ENCODE results near the gene RAB6C.
"Not testable (repeated sequence)": the region's sequence is repeated elsewhere in the genome, so short reads cannot be mapped to it uniquely, and the experiment has no call there.

Gene RAB6C

DNA sequence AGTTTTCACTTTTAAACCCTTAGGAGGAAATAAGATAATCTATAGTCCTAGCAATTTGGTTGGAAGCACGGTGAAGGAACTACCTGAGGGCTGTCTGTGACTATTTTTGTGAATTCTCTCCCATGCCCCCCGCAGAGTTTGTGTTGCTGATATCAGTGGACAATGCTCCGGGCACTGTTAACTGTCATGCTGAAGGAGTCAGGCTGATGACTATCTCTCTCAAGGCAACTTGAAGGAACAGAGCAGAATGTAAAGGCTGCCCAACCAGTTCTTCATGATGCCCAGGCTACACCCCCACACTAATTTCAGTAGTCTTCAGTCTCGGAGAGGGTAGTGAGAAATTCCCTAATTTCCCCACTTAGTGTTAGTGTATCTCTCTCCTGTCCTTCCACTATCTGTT is 21.6 kb upstream of the RAB6C start (continued):
- TF ChIP-seq CREB5 (CRISPR knock-in tag; IDR thresholded peaks at IDR 0.05; ENCODE audit: low read depth): no peak
- TF ChIP-seq ARNTL (CRISPR knock-in tag; IDR thresholded peaks at IDR 0.05; ENCODE audit: borderline replicate concordance, low read depth): no peak
- TF ChIP-seq GLIS3 (CRISPR knock-in tag; IDR thresholded peaks at IDR 0.05): no peak
- TF ChIP-seq OSR1 (CRISPR knock-in tag; IDR thresholded peaks at IDR 0.05): no peak

- not testable (repeated sequence) for ATAC-seq
Measured at GRCh38 chr2:129958736-129959135, 20.7 kb upstream of the RAB6C start.

DNA sequence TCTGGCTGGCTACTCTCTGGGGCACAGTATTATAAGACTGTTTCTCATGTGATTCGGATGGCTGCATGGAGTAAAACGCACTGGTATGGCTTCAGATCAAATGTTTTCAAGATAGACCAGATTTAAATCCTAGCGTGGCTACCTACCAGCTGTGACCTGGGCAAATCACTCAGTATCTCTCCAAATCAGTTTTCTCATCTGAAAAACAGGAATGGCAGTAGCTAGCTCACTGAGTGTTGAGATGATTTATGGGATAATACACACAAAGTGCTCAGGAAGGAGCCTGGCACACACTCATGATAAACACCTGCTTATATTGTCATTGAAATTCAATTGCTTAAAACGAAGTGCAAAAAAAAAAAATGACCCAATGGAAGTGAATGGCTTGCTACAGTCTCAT is 10.9 kb upstream of the RAB6C start:
- ATAC-seq: not testable (repeated sequence)

GRCh38 chr2:129975016-129975774 is 4.3 kb upstream of the RAB6C start:
- no peak for ATAC-seq
- no peak for TF ChIP-seq ZC3H10 (CRISPR knock-in tag; IDR thresholded peaks at IDR 0.05)
- TF ChIP-seq GLIS3 (CRISPR knock-in tag; IDR thresholded peaks at IDR 0.05): no peak
- no peak for TF ChIP-seq ZNF70 (CRISPR knock-in tag; IDR thresholded peaks at IDR 0.05)
- no peak for TF ChIP-seq ZFP30 (CRISPR knock-in tag; IDR thresholded peaks at IDR 0.05)
- TF ChIP-seq TSHZ2 (CRISPR knock-in tag; IDR thresholded peaks at IDR 0.05): no peak
- TF ChIP-seq TCF4 (CRISPR knock-in tag; IDR thresholded peaks at IDR 0.05; ENCODE audit: borderline replicate concordance): no peak
- no peak for TF ChIP-seq PPARA (CRISPR knock-in tag; IDR thresholded peaks at IDR 0.05; ENCODE audit: borderline replicate concordance)
- TF ChIP-seq, protein P1, sequence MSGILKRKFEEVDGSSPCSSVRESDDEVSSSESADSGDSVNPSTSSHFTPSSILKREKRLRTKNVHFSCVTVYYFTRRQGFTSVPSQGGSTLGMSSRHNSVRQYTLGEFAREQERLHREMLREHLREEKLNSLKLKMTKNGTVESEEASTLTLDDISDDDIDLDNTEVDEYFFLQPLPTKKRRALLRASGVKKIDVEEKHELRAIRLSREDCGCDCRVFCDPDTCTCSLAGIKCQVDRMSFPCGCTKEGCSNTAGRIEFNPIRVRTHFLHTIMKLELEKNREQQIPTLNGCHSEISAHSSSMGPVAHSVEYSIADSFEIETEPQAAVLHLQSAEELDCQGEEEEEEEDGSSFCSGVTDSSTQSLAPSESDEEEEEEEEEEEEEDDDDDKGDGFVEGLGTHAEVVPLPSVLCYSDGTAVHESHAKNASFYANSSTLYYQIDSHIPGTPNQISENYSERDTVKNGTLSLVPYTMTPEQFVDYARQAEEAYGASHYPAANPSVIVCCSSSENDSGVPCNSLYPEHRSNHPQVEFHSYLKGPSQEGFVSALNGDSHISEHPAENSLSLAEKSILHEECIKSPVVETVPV (CRISPR knock-in tag; IDR thresholded peaks at IDR 0.05): no peak
- no peak for TF ChIP-seq ARNTL (CRISPR knock-in tag; IDR thresholded peaks at IDR 0.05; ENCODE audit: borderline replicate concordance, low read depth)
- TF ChIP-seq ZNF8 (CRISPR knock-in tag; IDR thresholded peaks at IDR 0.05): no peak
- TF ChIP-seq BACH2 (CRISPR knock-in tag; IDR thresholded peaks at IDR 0.05; ENCODE audit: borderline replicate concordance): no peak

DNA sequence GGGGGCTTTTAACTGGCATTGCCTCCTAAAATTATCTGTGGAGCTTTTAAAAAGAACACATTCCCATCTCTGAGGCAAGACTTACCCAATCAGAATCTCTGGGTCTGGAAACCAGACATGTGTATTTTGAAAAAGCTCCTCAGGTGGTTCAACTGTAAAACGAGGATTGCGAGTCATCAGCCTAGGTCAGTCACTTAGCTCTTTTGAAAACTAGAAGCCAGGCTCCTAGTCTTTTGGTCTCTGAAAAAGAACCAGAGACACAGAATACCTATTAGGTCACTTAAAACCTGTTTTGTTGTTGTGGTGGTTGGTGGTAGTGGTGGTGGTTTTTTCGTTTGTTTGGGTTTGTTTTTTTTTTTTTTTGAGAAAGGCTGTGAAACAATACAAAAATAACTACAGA is 2.5 kb upstream of the RAB6C start:
- ATAC-seq: not testable (repeated sequence)

DNA sequence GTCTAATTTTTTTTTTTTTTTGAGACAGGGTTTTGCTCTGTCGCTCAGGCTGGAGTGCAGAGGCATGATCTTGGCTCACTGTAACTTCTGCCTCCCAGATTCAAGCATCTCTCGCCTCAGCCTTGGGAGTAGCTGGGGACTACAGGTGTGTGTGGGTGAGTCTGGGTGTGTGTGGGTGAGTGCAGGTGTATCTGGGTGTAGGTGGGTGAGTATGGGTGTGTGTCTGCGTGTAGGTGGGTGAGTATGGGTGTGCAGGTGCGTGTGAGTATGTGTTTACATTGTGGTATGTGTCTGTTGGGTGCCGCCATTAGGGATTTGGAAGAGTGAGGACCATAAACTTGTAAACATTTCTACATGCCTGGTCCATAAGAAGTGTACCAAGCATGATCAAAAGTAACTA is 1.5 kb upstream of the RAB6C start:
- no peak for ATAC-seq
- no peak for TF ChIP-seq ZNF8 (CRISPR knock-in tag; IDR thresholded peaks at IDR 0.05)
- TF ChIP-seq PPARA (CRISPR knock-in tag; IDR thresholded peaks at IDR 0.05; ENCODE audit: borderline replicate concordance): no peak
- no peak for TF ChIP-seq OSR1 (CRISPR knock-in tag; IDR thresholded peaks at IDR 0.05)
- TF ChIP-seq TCF4 (CRISPR knock-in tag; IDR thresholded peaks at IDR 0.05; ENCODE audit: borderline replicate concordance): no peak

GRCh38 chr2:129980246-129980645 is 780 bp downstream of the RAB6C start:
- peak; percentile 47 for ATAC-seq

GRCh38 chr2:129981689-129982088 is 2.2 kb downstream of the RAB6C start:
- not testable (repeated sequence) for ATAC-seq

DNA sequence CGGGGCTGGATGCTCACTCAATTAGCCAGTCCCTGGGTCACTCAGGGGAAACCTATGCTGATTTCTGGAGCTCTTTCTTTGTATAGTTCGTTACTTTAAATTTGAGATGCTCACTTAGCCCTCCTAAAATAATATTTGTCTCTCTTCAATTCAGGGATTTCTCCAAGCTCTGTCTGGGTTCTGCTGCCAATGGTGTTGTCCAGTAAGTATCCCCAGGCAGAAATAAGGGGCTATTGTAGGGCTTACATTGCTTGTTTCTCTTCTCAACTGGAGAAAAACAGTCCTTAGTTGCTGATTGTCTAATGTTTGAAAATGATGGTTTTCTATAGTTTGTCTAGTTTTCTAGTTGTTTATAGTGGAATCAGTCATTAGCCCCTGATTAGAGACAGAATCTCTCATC is 5.0 kb downstream of the RAB6C start:
- no peak for ATAC-seq
- TF ChIP-seq ZNF565 (CRISPR knock-in tag; conservative IDR thresholded peaks at IDR 0.05; ENCODE audit: low read depth) (no peak), RARB (CRISPR knock-in tag; IDR thresholded peaks at IDR 0.05) (no peak), PATZ1 (CRISPR knock-in tag; IDR thresholded peaks at IDR 0.05; ENCODE audit: borderline replicate concordance) (no peak), ISL1 (CRISPR knock-in tag; IDR thresholded peaks at IDR 0.05) (no peak), GLIS3 (CRISPR knock-in tag; IDR thresholded peaks at IDR 0.05) (no peak), ZFP30 (CRISPR knock-in tag; IDR thresholded peaks at IDR 0.05) (no peak)
- TF ChIP-seq, protein P1 (CRISPR knock-in tag; IDR thresholded peaks at IDR 0.05): no peak
